DMS153 treated with DMSO at 0.1 percent for 48 hours (cell line): ENCODE measurements around the gene CORO7.

Source experiments
- DNase-seq: peaks from one replicate; lab custom pipeline; 2025; ENCODE audit not compliant: unreplicated experiment; lab: John Stamatoyannopoulos, UW

CORO7 gene

DNA sequence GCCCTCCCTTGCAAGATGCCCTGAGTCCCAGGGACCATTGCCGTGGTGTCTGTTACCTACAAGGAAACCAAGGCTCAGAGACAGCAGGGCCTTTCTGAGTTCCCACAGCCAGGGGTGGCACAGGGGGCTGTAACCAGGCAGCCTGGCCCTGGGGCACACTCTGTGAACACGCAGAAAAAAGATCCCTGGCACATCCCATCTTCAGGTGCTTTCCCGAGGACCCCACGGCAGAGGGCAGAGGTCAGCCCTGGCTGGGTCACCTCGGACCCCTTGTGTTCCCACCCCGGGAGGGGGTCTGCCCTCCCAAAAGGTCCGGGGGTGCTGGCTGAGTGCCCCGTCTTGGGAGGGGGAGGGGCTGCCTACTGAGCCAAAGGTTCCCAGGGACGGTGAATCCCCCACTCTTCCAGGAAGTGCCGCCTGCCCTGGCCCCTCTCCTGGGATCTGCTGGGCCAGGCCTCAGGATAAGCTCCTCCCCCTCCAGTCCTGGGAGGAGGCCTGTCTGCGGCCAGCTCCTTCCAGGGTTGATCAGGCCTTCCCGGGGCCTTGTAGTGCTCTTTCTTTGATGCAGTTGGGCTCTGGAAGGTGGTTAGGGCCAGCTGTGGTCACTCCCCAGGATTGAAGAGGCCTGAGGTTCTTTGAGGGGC, 92.4 kb downstream of the CORO7 start:
- DNase-seq, result no peak

- DNase-seq, result no peak
Observed at GRCh38 chr16:4323071-4323844, 93.1 kb downstream of the CORO7 start.

DNA sequence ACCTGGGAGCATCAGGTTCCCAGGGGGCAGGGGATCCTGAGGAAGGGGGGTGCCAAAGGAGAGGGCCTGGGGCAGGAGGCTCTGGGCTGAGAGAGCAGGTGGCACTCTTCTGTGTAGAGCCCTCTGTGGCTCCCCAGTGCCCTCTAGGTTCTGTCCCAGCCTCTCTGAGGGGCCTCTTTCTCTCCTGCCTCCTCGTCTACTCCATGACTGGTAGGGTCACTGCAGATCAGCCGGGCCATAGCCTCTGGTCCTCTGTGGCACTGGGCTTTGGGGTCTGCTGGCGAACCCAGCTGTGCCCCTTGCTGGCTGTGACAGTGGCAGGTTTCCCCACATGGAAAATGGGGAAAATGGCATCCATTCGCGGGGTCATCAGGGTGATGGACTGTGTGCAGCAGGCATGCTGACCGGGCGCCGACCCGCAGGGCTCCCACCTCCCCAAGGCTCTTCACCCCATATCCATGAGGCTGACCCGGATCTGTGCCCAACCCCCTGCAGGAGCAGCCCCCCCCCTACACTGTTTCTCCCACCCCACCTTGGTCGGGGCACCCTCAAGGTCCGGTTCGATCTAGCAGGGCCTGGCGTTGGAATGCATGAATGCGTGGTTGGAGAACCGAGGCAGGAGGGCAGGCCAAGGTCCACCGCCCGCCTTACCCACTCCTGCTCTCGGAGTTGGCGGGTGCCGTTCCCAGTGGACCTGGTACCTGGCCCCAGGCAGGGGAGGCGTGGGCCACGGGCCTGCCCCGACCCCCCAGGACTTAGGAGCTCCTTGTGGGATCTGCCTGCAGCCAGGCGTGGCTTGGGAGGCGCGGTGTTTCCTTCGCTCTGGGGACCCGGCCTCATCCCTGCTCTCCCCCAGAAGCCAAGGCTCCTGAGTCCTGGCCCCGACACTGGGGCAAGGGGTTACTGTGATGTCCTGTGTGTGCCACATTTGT, 94.0 kb downstream of the CORO7 start:
- DNase-seq, result no peak

GRCh38 chr16:4321286-4322120, 94.9 kb downstream of the CORO7 start:
- DNase-seq, result no peak

DNA sequence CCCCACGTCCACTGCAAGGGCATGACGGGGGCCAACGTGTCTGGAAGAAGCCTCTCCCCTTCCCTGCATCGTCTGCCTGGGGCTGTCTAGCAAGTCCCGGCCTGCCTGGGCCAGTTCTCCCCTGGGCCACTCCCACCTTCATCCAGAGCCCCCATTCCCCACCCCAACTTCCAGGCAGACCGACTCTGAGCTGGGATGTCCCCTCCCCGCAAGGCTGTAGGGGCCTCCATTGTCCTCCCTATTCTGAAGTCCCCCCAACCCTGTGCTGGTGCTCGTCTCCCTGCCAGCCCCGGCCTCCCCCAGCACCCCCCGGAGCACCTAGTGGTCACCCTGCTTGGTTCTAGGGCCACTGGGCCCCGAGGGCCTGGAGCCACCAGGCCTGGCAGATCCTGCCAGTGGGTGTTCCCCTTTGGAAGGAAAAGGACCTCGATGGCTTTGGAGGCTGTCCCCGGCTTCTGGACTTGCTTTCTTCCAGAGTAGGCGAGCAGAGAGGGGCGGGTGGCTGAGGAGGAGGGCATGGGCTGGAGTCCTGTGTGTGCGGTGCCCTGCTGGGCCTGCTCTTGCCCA, 95.7 kb downstream of the CORO7 start:
- DNase-seq, result no peak

GRCh38 chr16:4319454-4320421, 96.7 kb downstream of the CORO7 start:
- DNase-seq, result no peak

DNA sequence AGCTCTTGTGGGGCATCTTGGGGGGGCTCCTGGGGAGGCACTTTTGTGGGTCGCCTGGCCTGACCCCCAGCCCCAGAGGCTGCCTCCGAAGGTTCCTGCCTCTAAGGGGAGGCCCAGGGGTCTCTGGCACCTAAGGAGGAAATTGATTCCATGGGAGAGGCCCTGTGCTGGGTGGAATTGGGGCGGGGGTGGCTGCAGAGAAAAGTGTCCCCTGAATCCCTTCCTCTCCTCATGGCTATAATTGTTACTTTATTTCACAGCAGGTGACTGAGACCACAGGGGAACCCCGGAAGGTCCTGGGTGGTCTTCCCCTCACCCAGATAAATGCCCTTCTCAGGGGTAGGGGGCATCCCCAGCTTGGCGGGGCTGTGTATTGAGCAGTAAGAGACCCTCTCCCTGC, 97.4 kb downstream of the CORO7 start:
- no peak for DNase-seq

- DNase-seq, result no peak
Observed at GRCh38 chr16:4318451-4318910, 97.9 kb downstream of the CORO7 start.

DNA sequence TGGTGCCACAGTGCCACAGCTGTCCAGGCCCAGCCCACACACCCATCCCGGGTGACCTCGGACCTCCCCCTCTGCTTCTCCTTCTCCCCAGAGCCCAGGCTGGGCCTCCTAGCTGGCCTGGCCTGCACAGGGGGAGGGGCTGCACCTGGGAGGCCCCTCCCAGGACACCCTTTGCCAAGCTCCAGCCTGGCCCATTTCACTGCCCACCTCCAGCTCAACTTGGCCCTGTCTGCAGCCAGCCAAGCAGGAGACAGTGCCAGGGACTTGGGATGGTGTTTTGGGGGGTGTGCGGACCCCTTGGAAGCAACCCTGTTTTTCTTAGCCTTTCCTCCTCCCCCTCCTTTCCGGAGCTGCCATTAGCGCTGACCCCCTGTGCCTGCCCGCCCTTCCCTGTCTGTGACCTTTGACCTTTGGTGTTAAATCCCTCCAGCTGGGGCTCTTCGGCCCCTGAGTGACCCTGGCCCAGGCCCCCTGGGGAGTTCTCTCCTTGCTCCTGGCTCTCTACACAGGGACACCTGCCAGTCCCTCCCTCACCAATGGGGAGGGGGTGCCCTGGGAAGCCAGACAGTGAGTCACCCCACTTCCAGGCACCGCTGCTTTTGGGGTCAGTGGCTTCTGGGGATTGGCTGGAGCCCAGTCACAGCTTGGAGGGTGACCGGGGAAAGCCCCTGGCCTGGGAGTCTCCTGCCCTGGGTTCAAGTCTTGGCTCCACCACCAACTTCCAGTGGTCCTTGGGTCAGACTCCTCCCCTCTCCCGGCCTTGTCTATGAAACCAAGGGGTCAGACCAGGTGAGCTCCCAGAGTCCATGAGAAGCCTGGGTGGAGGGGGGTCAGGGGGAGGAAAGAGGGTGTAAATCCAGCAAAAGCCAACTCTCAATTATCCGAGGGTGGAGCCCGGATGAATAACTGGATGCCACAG, 98.6 kb downstream of the CORO7 start:
- DNase-seq, result no peak

- peak; percentile 27 for DNase-seq
Observed at GRCh38 chr16:4316864-4317531, 99.4 kb downstream of the CORO7 start.

DNA sequence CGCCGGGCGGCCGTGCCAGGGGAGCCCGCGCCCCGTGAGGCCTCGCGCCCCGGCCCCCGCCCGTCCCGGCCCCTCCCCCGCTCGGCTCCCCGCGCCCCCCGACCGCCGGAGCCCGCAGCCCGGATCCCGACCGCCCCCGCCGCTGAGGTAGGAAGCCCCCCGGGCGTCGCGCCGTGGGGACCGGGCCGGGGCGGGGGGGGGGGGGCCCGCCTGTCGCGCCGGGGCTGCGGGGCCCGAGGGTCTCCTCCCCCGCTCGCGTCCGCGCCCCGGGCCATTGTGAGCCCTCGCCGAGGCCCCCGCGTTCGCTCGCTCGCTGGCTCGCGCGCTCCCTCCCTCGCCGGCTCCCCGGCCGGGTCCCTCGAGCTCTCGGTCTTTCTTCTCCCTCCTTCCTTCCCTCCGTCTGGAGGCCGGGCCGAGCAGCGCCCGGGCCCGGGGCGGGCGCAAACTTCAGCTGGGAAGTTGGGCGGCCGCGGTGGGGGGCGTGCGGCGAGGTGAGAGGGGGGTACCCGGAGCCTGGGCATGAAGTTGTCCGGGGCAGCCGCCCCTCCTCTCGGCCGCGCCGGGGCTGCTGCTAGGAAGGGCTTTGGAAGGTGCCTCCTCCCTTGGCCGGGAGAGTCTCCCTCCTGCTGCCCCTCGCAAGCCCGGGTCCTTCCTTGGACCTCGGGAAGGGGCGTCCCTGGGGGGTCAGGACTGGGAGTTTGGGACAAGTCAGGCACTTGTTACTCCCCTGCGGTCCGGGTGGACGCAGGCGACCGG, 100.1 kb downstream of the CORO7 start:
- DNase-seq, result no peak

GRCh38 chr16:4315186-4316107, 100.9 kb downstream of the CORO7 start, which contains the start of gene GLIS2:
Gene GLIS2 (plus strand): TSS chr16:4316067. CDS start chr16:4332281, 16,214 bp downstream.
- no peak for DNase-seq

GRCh38 chr16:4314532-4315185, 101.7 kb downstream of the CORO7 start:
- peak; percentile 7 for DNase-seq

DNA sequence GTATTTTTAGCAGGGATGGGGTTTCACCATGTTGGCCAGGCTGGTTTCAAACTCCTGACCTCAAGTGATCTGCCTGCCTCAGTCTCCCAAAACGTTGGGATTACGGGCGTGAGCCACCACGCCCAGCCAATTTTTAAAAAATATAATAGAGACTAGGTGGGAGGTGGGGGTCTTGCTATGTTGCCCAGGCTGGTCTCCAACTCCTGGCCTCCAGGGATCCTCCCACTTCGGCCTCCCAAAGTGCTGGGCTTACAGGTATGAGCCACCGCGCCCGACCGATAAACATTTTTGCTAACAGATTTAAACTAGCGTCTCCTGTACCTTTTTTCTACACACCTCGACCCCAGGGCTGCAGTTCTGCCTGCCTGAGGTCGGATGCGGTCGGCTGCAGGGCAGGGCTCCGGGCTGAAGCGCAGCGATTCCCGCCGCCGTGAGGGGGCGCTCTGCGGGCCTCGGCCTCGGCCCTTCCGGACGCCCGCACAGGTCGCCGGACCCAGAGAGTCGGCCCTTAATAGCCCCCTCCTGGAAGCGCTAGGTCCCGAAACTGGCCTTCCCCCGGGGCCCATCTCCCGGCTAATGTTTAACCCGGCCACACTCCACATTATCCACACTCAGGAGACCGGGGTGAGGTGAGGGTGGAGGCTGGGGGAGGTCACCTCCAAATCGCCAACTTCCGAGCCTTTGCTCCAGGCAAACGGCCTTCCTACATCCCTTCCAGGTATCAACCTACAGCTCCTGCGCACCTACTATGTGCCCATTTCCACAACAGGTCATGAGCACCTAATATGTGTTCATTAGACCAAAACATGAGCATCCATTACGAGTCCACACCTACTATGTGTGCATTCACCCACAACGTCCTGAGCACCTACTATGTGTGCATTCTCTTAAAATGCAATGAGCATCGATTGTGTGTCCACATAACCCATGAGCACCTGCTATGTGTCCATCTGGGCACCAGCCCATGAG, 102.5 kb downstream of the CORO7 start:
- no peak for DNase-seq
